A549 (cell line): ENCODE measurements around the gene RAB29. TPM values are rescaled to one million over a fixed set of nuclear protein-coding genes. Genes with fewer than 3 reads are reported as not detected.

Source experiments
- ATAC-seq, 2 experiments: fragments of 200-7000 bp in 1 of 2; fragments of >200 bp in 1 of 2; cut with Nextera tagmentation in 1 of 2; cut with Tn5 transposase in 1 of 2; 3 replicates each; pipeline versions ENCODE4 v1.8.0 to v1.9.1; 2018 to 2020; ENCODE audit warnings: mild to moderate bottlenecking in 1 of 2, moderate library complexity in 1 of 2
- CTCF ChIA-PET: fragments of 300-600 bp; sonication (Branson Sonifier 250); formaldehyde crosslinking; extraction: SDS; loops from one replicate; lab custom pipeline; 2021; ENCODE audit warnings: antibody characterized with exemption, inconsistent platforms; lab: Yijun Ruan, JAX
- POLR2A ChIA-PET: fragments of 350-600 bp; formaldehyde crosslinking; extraction: SDS; loops from one replicate; lab custom pipeline; 2021; ENCODE audit warnings: antibody characterized with exemption, inconsistent platforms; lab: Yijun Ruan, JAX
- DNase-seq, 2 experiments: peaks; one replicate each; pipeline versions ENCODE4 v3.0.0 to v3.0.0-alpha.2; 2011 to 2016; ENCODE audit warnings: low read depth in 1 of 2, low spot score in 1 of 2
- FAIRE-seq: peaks from 2 replicates; lab custom pipeline; 2011; peaks lifted over from hg19 to GRCh38; lab: Jason Lieb, UNC
- H3K27ac ChIP-seq, 2 experiments: fragments of >200 bp; sonication (Bioruptor Twin); formaldehyde crosslinking; 3 replicates each; pipeline ENCODE4 v1.5.1; 2016 to 2017
- H3K4me1 ChIP-seq: fragments of >200 bp; sonication (Bioruptor Twin); formaldehyde crosslinking; 3 replicates; pipeline ENCODE4 v1.6.1; 2016
- H3K4me2 ChIP-seq: fragments of >200 bp; sonication (Bioruptor Twin); formaldehyde crosslinking; 3 replicates; pipeline ENCODE4 v1.6.1; 2016
- H3K4me3 ChIP-seq: fragments of >200 bp; sonication (Bioruptor Twin); formaldehyde crosslinking; 3 replicates; pipeline ENCODE4 v1.5.1; 2016
- H3K9me3 ChIP-seq: fragments of >200 bp; sonication (Bioruptor Twin); formaldehyde crosslinking; 3 replicates; pipeline ENCODE4 v1.6.1; 2016
- E2F6 ChIP-seq: IDR thresholded peaks from 2 replicates; pipeline ENCODE4 v1.6.1; 2012; ENCODE audit warnings: low read depth, borderline replicate concordance
- EHMT2 ChIP-seq: fragments of 200-600 bp; sonication (generic); IDR thresholded peaks from 2 replicates; pipeline ENCODE4 v1.6.1; 2016; ENCODE audit warnings: antibody characterized with exemption, low read depth, mild to moderate bottlenecking, moderate library complexity
- ESRRA ChIP-seq: fragments of 150-350 bp; IDR thresholded peaks from 2 replicates; pipeline ENCODE4 v1.6.1; 2014; ENCODE audit warnings: mild to moderate bottlenecking, low read length, borderline replicate concordance
- FOSB ChIP-seq: fragments of 250-450 bp; sonication (Bioruptor Pico); IDR thresholded peaks from 2 replicates; pipeline ENCODE4 v1.5.0; 2020; ENCODE audit warnings: mild to moderate bottlenecking, moderate library complexity
- FOSL2 ChIP-seq, 2 experiments: fragments of 450-650 bp in 1 of 2; fragments of >200 bp in 1 of 2; sonication (Bioruptor Twin) in 1 of 2; formaldehyde crosslinking; IDR thresholded peaks; 2 replicates each; pipeline versions ENCODE4 v1.5.0 to v1.6.1; 2016 to 2020; ENCODE audit warnings: mild to moderate bottlenecking in 1 of 2, moderate library complexity in 1 of 2
- FOXS1 ChIP-seq: fragments of 250-450 bp; sonication (Bioruptor Pico); IDR thresholded peaks from 2 replicates; pipeline ENCODE4 v1.5.0; 2020; ENCODE audit warnings: mild to moderate bottlenecking, moderate library complexity
- GATA3 ChIP-seq: IDR thresholded peaks from 2 replicates; pipeline ENCODE4 v1.6.1; 2012; ENCODE audit warnings: borderline replicate concordance
- HOXB13 ChIP-seq: fragments of 250-450 bp; sonication (Bioruptor Pico); IDR thresholded peaks from 2 replicates; pipeline ENCODE4 v1.5.0; 2020; ENCODE audit warnings: low read depth, mild to moderate bottlenecking, moderate library complexity
- JUNB ChIP-seq: fragments of >200 bp; sonication (Bioruptor Twin); formaldehyde crosslinking; IDR thresholded peaks from 2 replicates; pipeline ENCODE4 v1.6.1; 2016
- KDM1A ChIP-seq: fragments of 200-600 bp; sonication (generic); IDR thresholded peaks from 2 replicates; pipeline ENCODE4 v1.6.1; 2016; ENCODE audit warnings: low read depth, mild to moderate bottlenecking
- KDM5A ChIP-seq: fragments of 200-600 bp; sonication (generic); IDR thresholded peaks from 2 replicates; pipeline ENCODE4 v1.6.1; 2016; ENCODE audit warnings: antibody characterized with exemption, mild to moderate bottlenecking
- MAZ ChIP-seq: fragments of 150-350 bp; IDR thresholded peaks from 2 replicates; pipeline ENCODE4 v1.6.1; 2014; ENCODE audit warnings: antibody characterized with exemption, low read depth, low read length, borderline replicate concordance
- NPAS2 ChIP-seq: fragments of 250-450 bp; sonication (Bioruptor Pico); IDR thresholded peaks from 2 replicates; pipeline ENCODE4 v1.8.0; 2022; ENCODE audit warnings: mild to moderate bottlenecking, moderate library complexity, borderline replicate concordance
- POLR2A ChIP-seq: IDR thresholded peaks from 2 replicates; pipeline ENCODE4 v1.6.1; 2012; ENCODE audit warnings: mild to moderate bottlenecking, low read length
- POLR2AphosphoS2 ChIP-seq: conservative IDR thresholded peaks from 2 replicates; pipeline ENCODE4 v1.6.1; 2012; ENCODE audit warnings: low read length, improper control_type of control experiment, inconsistent platforms
- RCOR1 ChIP-seq: fragments of 150-350 bp; IDR thresholded peaks from 2 replicates; pipeline ENCODE4 v1.6.1; 2014; ENCODE audit warnings: antibody characterized with exemption, low read length, low read depth
- RNF2 ChIP-seq: fragments of 200-600 bp; sonication (generic); IDR thresholded peaks from 2 replicates; pipeline ENCODE4 v1.6.1; 2016; ENCODE audit warnings: low read depth, mild to moderate bottlenecking, antibody characterized with exemption, moderate library complexity, borderline replicate concordance
- SREBF2 ChIP-seq: fragments of 450-650 bp; IDR thresholded peaks from 2 replicates; pipeline ENCODE4 v1.6.1; 2014; ENCODE audit warnings: mild to moderate bottlenecking, moderate library complexity
- USF2 ChIP-seq: fragments of 450-650 bp; IDR thresholded peaks from 2 replicates; pipeline ENCODE4 v1.6.1; 2014; ENCODE audit warnings: antibody characterized with exemption
- ZNF302 ChIP-seq: fragments of 250-450 bp; sonication (Bioruptor Pico); IDR thresholded peaks from 2 replicates; pipeline ENCODE4 v1.9.0; 2021; ENCODE audit warnings: inconsistent platforms, mild to moderate bottlenecking, moderate library complexity
- WGBS: methylation state at CpG from one replicate; pipeline ENCODE4 v1.1.6; 2017; ENCODE audit errors: missing lambda C conversion rate; 5-methylcytosine and 5-hydroxymethylcytosine counted together
- polyA plus RNA-seq, 4 experiments: library from polyadenylated mRNA; depleted of rRNA in 3 of 4; stranded (reverse); fragments of >200 nt; fragmentation: RNase III in 1 of 4; extraction: RNeasy Plus Mini Kit Qiagen cat#74134 plus additional on column Dnase treatment in 1 of 4; gene quantifications; 2 replicates in 3 of 4; 3 replicates in 1 of 4; pipeline ENCODE4 v1.2.3, GENCODE V29; 2011 to 2017
- TF ChIP-seq, protein P1 (sequence below): fragments of >200 bp; sonication (Bioruptor Twin); formaldehyde crosslinking; IDR thresholded peaks from 2 replicates; pipeline ENCODE4 v1.6.1; 2016
- TF ChIP-seq, protein P2 (sequence below): fragments of 150-350 bp; IDR thresholded peaks from 2 replicates; pipeline ENCODE4 v1.6.1; 2014; ENCODE audit warnings: low read depth, mild to moderate bottlenecking, low read length
- TF ChIP-seq, protein P3 (sequence below): fragments of >200 bp; sonication (Bioruptor Twin); formaldehyde crosslinking; IDR thresholded peaks from 3 replicates; pipeline ENCODE4 v1.5.1; 2016

Gene RAB29
- polyA plus RNA-seq, 2 of the 4 experiments (the other 2 are of a cell fraction): 9.8 to 17.9 TPM

DNA sequence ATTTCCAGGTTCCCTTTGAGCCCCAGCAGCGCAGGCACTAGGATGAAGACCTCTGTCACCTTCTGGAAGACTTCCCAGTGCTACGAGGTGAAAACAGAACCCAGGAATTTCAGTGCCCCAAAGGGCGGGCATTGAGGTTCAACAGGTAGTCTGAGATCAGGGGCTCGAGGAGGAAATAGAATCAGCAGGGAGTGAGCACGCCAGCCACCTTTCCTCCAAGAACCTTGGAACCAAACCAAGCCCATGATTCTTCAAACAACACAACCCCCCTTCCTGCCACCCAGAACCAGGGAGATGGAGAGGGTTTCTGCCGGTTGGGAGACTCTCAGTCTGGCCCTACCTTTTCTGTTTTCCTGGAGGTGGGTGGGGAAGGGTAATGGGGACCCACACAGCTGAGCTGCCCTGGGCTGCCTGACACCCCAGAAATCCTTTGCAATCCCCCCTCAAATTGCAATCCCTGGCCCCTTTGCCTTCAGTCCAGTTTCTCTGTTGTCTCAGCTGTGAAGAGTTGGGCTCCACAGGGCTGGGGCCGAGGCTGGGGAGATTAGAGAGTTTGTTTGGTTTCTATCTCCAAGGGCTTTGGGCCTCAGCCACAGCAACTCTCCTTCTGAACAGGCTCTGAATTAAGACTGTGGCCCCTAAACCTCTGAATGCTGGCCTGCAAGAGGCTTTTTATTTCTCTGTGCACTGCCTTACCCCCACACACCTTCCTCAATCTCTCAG is 25.9 kb upstream of the RAB29 start:
- FAIRE-seq: no peak
- ATAC-seq: no peak
- CTCF ChIA-PET: interaction anchor here (0.6 to 2.4 kb wide), 7 partner anchors 9 to 176 kb away, joined by 3 to 11 read pairs (median 6); no protein-coding TSS in a partner anchor
- no peak overlapping the region for H3K4me3 ChIP-seq
- no peak for TF ChIP-seq POLR2A
- TF ChIP-seq RNF2: no peak
- TF ChIP-seq KDM1A: no peak
- TF ChIP-seq EHMT2: no peak
- no peak for TF ChIP-seq FOSL2 (IDR thresholded peaks at IDR 0.05)
- no peak for TF ChIP-seq FOSL2 (CRISPR knock-in tag; IDR thresholded peaks at IDR 0.05)
- H3K4me2 ChIP-seq: no peak overlapping the region
- POLR2A ChIA-PET: no interaction called here
- WGBS: 83% methylated on average over 7 of the region's 7 CpGs
- H3K27ac ChIP-seq: no peak overlapping the region
- no peaks in the 10 kb centered on the region for H3K9me3 ChIP-seq
- DNase-seq: no peak
- no peaks in the 10 kb centered on the region for H3K4me1 ChIP-seq

DNA sequence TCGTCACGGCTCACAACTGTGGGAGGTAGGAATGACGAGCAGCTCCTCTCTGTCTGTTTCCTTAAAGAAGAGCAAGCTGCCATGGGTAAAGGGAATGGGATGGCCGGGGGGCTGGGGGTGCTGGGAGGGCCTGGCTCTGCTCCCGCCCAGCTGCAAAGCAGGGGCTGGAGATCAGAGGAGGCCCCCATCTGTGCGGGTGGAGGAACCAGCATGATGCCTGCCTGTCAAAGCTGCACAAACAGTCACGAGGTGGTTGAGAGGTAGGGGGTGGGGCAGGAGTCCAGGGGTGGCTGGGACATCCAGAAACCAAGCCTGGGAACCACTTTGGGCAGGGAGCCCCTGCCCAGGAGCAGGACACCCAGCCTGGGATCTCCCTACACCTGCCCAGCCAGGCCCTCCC is 25.1 kb upstream of the RAB29 start:
- DNase-seq (no peak), ATAC-seq (no peak), FAIRE-seq (no peak)
- no peak for TF ChIP-seq E2F6
- no peak for TF ChIP-seq SREBF2
- no peak for TF ChIP-seq KDM1A
- TF ChIP-seq MAZ: no peak
- no peak for TF ChIP-seq RCOR1
- no peak for TF ChIP-seq GATA3
- no peak for TF ChIP-seq USF2
- no peak for TF ChIP-seq KDM5A
- TF ChIP-seq ZNF302 (CRISPR knock-in tag): no peak
- no peak for TF ChIP-seq FOSL2 (IDR thresholded peaks at IDR 0.05)
- no peak for TF ChIP-seq FOSL2 (CRISPR knock-in tag; IDR thresholded peaks at IDR 0.05)
- TF ChIP-seq FOSB (CRISPR knock-in tag): no peak
- TF ChIP-seq, protein P1, sequence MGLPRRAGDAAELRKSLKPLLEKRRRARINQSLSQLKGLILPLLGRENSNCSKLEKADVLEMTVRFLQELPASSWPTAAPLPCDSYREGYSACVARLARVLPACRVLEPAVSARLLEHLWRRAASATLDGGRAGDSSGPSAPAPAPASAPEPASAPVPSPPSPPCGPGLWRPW: no peak
- no peak for TF ChIP-seq ESRRA
- TF ChIP-seq, protein P2, sequence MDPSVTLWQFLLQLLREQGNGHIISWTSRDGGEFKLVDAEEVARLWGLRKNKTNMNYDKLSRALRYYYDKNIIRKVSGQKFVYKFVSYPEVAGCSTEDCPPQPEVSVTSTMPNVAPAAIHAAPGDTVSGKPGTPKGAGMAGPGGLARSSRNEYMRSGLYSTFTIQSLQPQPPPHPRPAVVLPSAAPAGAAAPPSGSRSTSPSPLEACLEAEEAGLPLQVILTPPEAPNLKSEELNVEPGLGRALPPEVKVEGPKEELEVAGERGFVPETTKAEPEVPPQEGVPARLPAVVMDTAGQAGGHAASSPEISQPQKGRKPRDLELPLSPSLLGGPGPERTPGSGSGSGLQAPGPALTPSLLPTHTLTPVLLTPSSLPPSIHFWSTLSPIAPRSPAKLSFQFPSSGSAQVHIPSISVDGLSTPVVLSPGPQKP: no peak
- no peak for TF ChIP-seq NPAS2 (CRISPR knock-in tag)
- TF ChIP-seq, protein P3, sequence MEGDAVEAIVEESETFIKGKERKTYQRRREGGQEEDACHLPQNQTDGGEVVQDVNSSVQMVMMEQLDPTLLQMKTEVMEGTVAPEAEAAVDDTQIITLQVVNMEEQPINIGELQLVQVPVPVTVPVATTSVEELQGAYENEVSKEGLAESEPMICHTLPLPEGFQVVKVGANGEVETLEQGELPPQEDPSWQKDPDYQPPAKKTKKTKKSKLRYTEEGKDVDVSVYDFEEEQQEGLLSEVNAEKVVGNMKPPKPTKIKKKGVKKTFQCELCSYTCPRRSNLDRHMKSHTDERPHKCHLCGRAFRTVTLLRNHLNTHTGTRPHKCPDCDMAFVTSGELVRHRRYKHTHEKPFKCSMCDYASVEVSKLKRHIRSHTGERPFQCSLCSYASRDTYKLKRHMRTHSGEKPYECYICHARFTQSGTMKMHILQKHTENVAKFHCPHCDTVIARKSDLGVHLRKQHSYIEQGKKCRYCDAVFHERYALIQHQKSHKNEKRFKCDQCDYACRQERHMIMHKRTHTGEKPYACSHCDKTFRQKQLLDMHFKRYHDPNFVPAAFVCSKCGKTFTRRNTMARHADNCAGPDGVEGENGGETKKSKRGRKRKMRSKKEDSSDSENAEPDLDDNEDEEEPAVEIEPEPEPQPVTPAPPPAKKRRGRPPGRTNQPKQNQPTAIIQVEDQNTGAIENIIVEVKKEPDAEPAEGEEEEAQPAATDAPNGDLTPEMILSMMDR: no peak
- no peak for TF ChIP-seq POLR2AphosphoS2
- TF ChIP-seq JUNB: no peak
- no peak for TF ChIP-seq FOXS1 (CRISPR knock-in tag)
- TF ChIP-seq HOXB13 (CRISPR knock-in tag): no peak
- Histone ChIP-seq H3K27ac (no peak overlapping the region), H3K4me1 (no peaks in the 10 kb centered on the region), H3K4me3 (no peak overlapping the region), H3K9me3 (no peaks in the 10 kb centered on the region), H3K4me2 (no peak overlapping the region)
- ChIA-PET CTCF (interaction anchor here (1.5 to 17.3 kb wide), 3 partner anchors 8 to 182 kb away, joined by 6 to 371 read pairs (median 11); no protein-coding TSS in a partner anchor), POLR2A (no interaction called here)
- WGBS: 86% methylated on average over 7 of the region's 7 CpGs
